HEK293 (cell line): ENCODE results near the gene MYH3.

Experiments
- CTCF ChIP-seq: fragments of 450-650 bp; formaldehyde crosslinking; IDR thresholded peaks from 2 replicates; pipeline ENCODE4 v1.5.1; 2016; ENCODE audit warnings: missing biosample characterization, missing genetic modification characterization
- ZBTB26 ChIP-seq: fragments of 450-650 bp; formaldehyde crosslinking; optimal IDR thresholded peaks from 2 replicates; pipeline ENCODE3; 2016; ENCODE audit warnings: missing biosample characterization, mild to moderate bottlenecking, missing genetic modification characterization
- ZBTB48 ChIP-seq: fragments of 450-650 bp; formaldehyde crosslinking; IDR thresholded peaks from 2 replicates; pipeline ENCODE4 v1.5.1; 2016; ENCODE audit warnings: missing biosample characterization, missing genetic modification characterization
- ZNF18 ChIP-seq: fragments of 450-650 bp; formaldehyde crosslinking; IDR thresholded peaks from 2 replicates; pipeline ENCODE4 v1.5.1; 2016; ENCODE audit warnings: missing biosample characterization, missing genetic modification characterization
- ZNF211 ChIP-seq: fragments of 450-650 bp; formaldehyde crosslinking; IDR thresholded peaks from 2 replicates; pipeline ENCODE4 v1.5.1; 2016; ENCODE audit warnings: low read depth, missing biosample characterization, missing genetic modification characterization
- ZNF394 ChIP-seq: fragments of 450-650 bp; formaldehyde crosslinking; IDR thresholded peaks from 2 replicates; pipeline ENCODE4 v1.5.1; 2016; ENCODE audit warnings: missing biosample characterization, missing genetic modification characterization, mild to moderate bottlenecking, moderate library complexity, borderline replicate concordance
- ZNF518A ChIP-seq: fragments of 450-650 bp; formaldehyde crosslinking; conservative IDR thresholded peaks from 2 replicates; pipeline ENCODE4 v1.5.1; 2016; ENCODE audit warnings: low read depth, missing biosample characterization, missing genetic modification characterization
- ZNF529 ChIP-seq: fragments of 450-650 bp; formaldehyde crosslinking; IDR thresholded peaks from 2 replicates; pipeline ENCODE4 v1.5.1; 2017; ENCODE audit warnings: missing genetic modification characterization, missing biosample characterization; ENCODE audit not compliant: insufficient replicate concordance
- ZNF626 ChIP-seq: fragments of 450-650 bp; sonication (Bioruptor Pico); formaldehyde crosslinking; IDR thresholded peaks from 2 replicates; pipeline ENCODE4 v1.5.1; 2018; ENCODE audit warnings: missing biosample characterization, missing genetic modification characterization, inconsistent platforms
- ZNF639 ChIP-seq: fragments of 450-650 bp; formaldehyde crosslinking; IDR thresholded peaks from 2 replicates; pipeline ENCODE4 v1.5.1; 2016; ENCODE audit warnings: missing biosample characterization, missing genetic modification characterization
- ZNF645 ChIP-seq: fragments of 450-650 bp; formaldehyde crosslinking; IDR thresholded peaks from 2 replicates; pipeline ENCODE4; 2016; ENCODE audit warnings: missing biosample characterization, missing genetic modification characterization
- ZSCAN5A ChIP-seq: fragments of 450-650 bp; formaldehyde crosslinking; IDR thresholded peaks from 2 replicates; pipeline ENCODE4 v1.5.1; 2016; ENCODE audit warnings: missing biosample characterization, missing genetic modification characterization

- no peak for TF ChIP-seq ZNF639 (tag by site-specific recombination)
- no peak for TF ChIP-seq CTCF
- TF ChIP-seq ZNF529 (tag by site-specific recombination) = no peak
- TF ChIP-seq ZSCAN5A (tag by site-specific recombination) = no peak
- TF ChIP-seq ZNF645 (tag by site-specific recombination) = no peak
- TF ChIP-seq ZNF211 (tag by site-specific recombination) = no peak
- TF ChIP-seq ZNF518A (tag by site-specific recombination) = no peak
- no peak for TF ChIP-seq ZBTB26 (tag by site-specific recombination)
- TF ChIP-seq ZNF394 (tag by site-specific recombination) = no peak
- no peak for TF ChIP-seq ZNF18
- TF ChIP-seq ZBTB48 = no peak
- TF ChIP-seq ZNF626 (tag by site-specific recombination) = no peak
Observed at GRCh38 chr17:10649602-10650001, 7.5 kb downstream of the MYH3 start.
